H1 (cell line): Measurements from ENCODE around the gene JPH3. TPM values are rescaled to one million over a fixed set of nuclear protein-coding genes. Genes with fewer than 3 reads are reported as not detected.

ENCODE experiments used
- CTCF ChIA-PET: fragments of 300-600 bp; sonication (Branson Sonifier 250); formaldehyde crosslinking; loops from one replicate; lab custom pipeline; 2021; ENCODE audit not compliant: partially characterized antibody; lab: Charles Lee
- POLR2A ChIA-PET: fragments of 300-600 bp; sonication (Branson Sonifier 250); formaldehyde crosslinking; loops from one replicate; lab custom pipeline; 2021; ENCODE audit warnings: inconsistent platforms; ENCODE audit not compliant: partially characterized antibody; lab: Charles Lee
- DNase-seq, 2 experiments: peaks; one replicate each; pipeline versions ENCODE4 v3.0.0 to v3.0.0-alpha.2; 2010 to 2022; ENCODE audit warnings: low spot score in 2 of 2, low read depth in 1 of 2, mixed read lengths in 1 of 2
- FAIRE-seq: peaks from 2 replicates; lab custom pipeline; 2011; peaks lifted over from hg19 to GRCh38; lab: Jason Lieb, UNC
- H2AFZ ChIP-seq: 2 replicates; pipeline ENCODE4 v1.8.1; 2012; ENCODE audit warnings: low read length, inconsistent platforms
- H2AK5ac ChIP-seq: 2 replicates; pipeline ENCODE4 v1.6.1; 2013; ENCODE audit warnings: low read depth, low read length
- H2BK120ac ChIP-seq: replicated peaks from 2 replicates; pipeline ENCODE3; 2013; ENCODE audit warnings: low read depth, low read length, inconsistent platforms
- H2BK12ac ChIP-seq: 2 replicates; pipeline ENCODE4 v1.6.1; 2013; ENCODE audit warnings: low read depth, low read length
- H2BK15ac ChIP-seq: 2 replicates; pipeline ENCODE4 v1.6.1; 2013; ENCODE audit warnings: low read length
- H2BK20ac ChIP-seq: 2 replicates; pipeline ENCODE4 v1.6.1; 2013; ENCODE audit warnings: low read length
- H2BK5ac ChIP-seq: 2 replicates; pipeline ENCODE4 v1.6.1; 2013; ENCODE audit warnings: low read depth, low read length
- H3K14ac ChIP-seq: 2 replicates; pipeline ENCODE4 v1.6.1; 2013; ENCODE audit warnings: inconsistent platforms; ENCODE audit not compliant: insufficient read length
- H3K18ac ChIP-seq: 2 replicates; pipeline ENCODE4 v1.6.1; 2013; ENCODE audit warnings: low read length; ENCODE audit errors: extremely low read depth
- H3K23ac ChIP-seq: 2 replicates; pipeline ENCODE4 v1.6.1; 2013; ENCODE audit warnings: inconsistent platforms; ENCODE audit not compliant: insufficient read length
- H3K23me2 ChIP-seq: 2 replicates; pipeline ENCODE4 v1.6.1; 2013; ENCODE audit warnings: low read depth, low read length
- H3K27ac ChIP-seq: 2 replicates; pipeline ENCODE4 v1.6.1; 2011; ENCODE audit warnings: low read depth, low read length, inconsistent platforms
- H3K27me3 ChIP-seq, 4 experiments: replicated peaks in 1 of 4; 1 replicate in 1 of 4; 2 replicates in 3 of 4; pipeline versions ENCODE4 v1.6.1 to v1.8.1; 2011 to 2013; ENCODE audit warnings: low read length in 3 of 4, mild to moderate bottlenecking in 3 of 4, inconsistent platforms in 2 of 4, mixed read lengths in 2 of 4, moderate library complexity in 1 of 4; ENCODE audit not compliant: control insufficient read depth in 3 of 4, insufficient read depth in 3 of 4; ENCODE audit errors: extremely low read depth in 1 of 4
- H3K36me3 ChIP-seq, 4 experiments: 2 replicates each; pipeline versions ENCODE4 v1.6.1 to v1.8.1; 2011 to 2013; ENCODE audit warnings: mild to moderate bottlenecking in 4 of 4, low read length in 3 of 4, moderate library complexity in 2 of 4, control low read depth in 1 of 4, inconsistent platforms in 1 of 4; ENCODE audit not compliant: insufficient read depth in 4 of 4, control insufficient read depth in 2 of 4
- H3K4ac ChIP-seq: replicated peaks from 2 replicates; pipeline ENCODE3; 2013; ENCODE audit warnings: low read length, low read depth, mixed read lengths, inconsistent platforms; ENCODE audit not compliant: insufficient read length
- H3K4me1 ChIP-seq, 4 experiments: replicated peaks in 1 of 4; 1 replicate in 1 of 4; 2 replicates in 3 of 4; pipeline versions ENCODE4 v1.6.1 to v1.8.1; 2011 to 2013; ENCODE audit warnings: low read length in 3 of 4, inconsistent platforms in 2 of 4, mixed read lengths in 1 of 4; ENCODE audit not compliant: insufficient read depth in 4 of 4, control insufficient read depth in 3 of 4
- H3K4me2 ChIP-seq, 2 experiments: 2 replicates each; pipeline versions ENCODE4 v1.6.1 to v1.8.1; 2011 to 2013; ENCODE audit warnings: low read depth in 2 of 2, low read length in 2 of 2, control low read depth in 1 of 2, inconsistent platforms in 1 of 2, mild to moderate bottlenecking in 1 of 2; ENCODE audit not compliant: insufficient read depth in 1 of 2
- H3K4me3 ChIP-seq, 4 experiments: fragments of 200-600, 300-600 bp in 1 of 4; sonication (generic), shearing (Covaris generic), sonication (Bioruptor Twin) in 1 of 4; 2 replicates each; pipeline versions ENCODE4 v1.5.1 to v1.8.1; 2011 to 2016; ENCODE audit warnings: low read length in 4 of 4, low read depth in 3 of 4, control low read depth in 2 of 4, inconsistent platforms in 2 of 4, mild to moderate bottlenecking in 2 of 4, mixed read lengths in 1 of 4, moderate library complexity in 1 of 4; ENCODE audit not compliant: insufficient read depth in 2 of 4; ENCODE audit errors: extremely low read depth in 1 of 4
- H3K56ac ChIP-seq: replicated peaks from 2 replicates; pipeline ENCODE3; 2013; ENCODE audit warnings: low read depth, mild to moderate bottlenecking, mixed read lengths, low read length, inconsistent platforms; ENCODE audit not compliant: insufficient read length
- H3K79me1 ChIP-seq: 2 replicates; pipeline ENCODE4 v1.6.1; 2013; ENCODE audit warnings: low read depth, low read length, control low read depth
- H3K79me2 ChIP-seq, 2 experiments: 2 replicates each; pipeline versions ENCODE4 v1.6.1 to v1.8.1; 2012 to 2013; ENCODE audit warnings: low read length in 2 of 2, mild to moderate bottlenecking in 2 of 2, inconsistent platforms in 1 of 2; ENCODE audit not compliant: insufficient read depth in 2 of 2, control insufficient read depth in 1 of 2
- H3K9ac ChIP-seq, 4 experiments: replicated peaks in 1 of 4; 1 replicate in 1 of 4; 2 replicates in 3 of 4; pipeline versions ENCODE4 v1.6.1 to v1.8.1; 2011 to 2013; ENCODE audit warnings: low read depth in 3 of 4, low read length in 3 of 4, control low read depth in 2 of 4, mild to moderate bottlenecking in 2 of 4, moderate library complexity in 2 of 4, inconsistent platforms in 1 of 4; ENCODE audit errors: extremely low read depth in 1 of 4
- H3K9me3 ChIP-seq, 2 experiments: 2 replicates each; pipeline versions ENCODE4 v1.6.1 to v1.8.1; 2012 to 2013; ENCODE audit warnings: mild to moderate bottlenecking in 2 of 2, moderate library complexity in 2 of 2, control low read depth in 1 of 2, inconsistent platforms in 1 of 2, low read depth in 1 of 2, low read length in 1 of 2, mixed read lengths in 1 of 2; ENCODE audit not compliant: insufficient read depth in 2 of 2
- H4K20me1 ChIP-seq, 2 experiments: replicated peaks in 1 of 2; 2 replicates each; pipeline versions ENCODE3 to v1.8.1; 2011 to 2013; ENCODE audit warnings: inconsistent platforms in 2 of 2, low read length in 2 of 2, mild to moderate bottlenecking in 1 of 2; ENCODE audit not compliant: insufficient read depth in 2 of 2, control insufficient read depth in 1 of 2
- H4K5ac ChIP-seq: 2 replicates; pipeline ENCODE4 v1.6.1; 2013; ENCODE audit warnings: low read length, low read depth, mixed read lengths, inconsistent platforms; ENCODE audit not compliant: insufficient read length
- H4K8ac ChIP-seq: 2 replicates; pipeline ENCODE4 v1.8.0; 2013; ENCODE audit warnings: mild to moderate bottlenecking, moderate library complexity, low read length, inconsistent platforms; ENCODE audit not compliant: insufficient read depth; ENCODE audit errors: extremely low read depth
- H4K91ac ChIP-seq: replicated peaks from 2 replicates; pipeline ENCODE3; 2013; ENCODE audit warnings: low read length, mixed read lengths, inconsistent platforms; ENCODE audit not compliant: insufficient read length
- ASH2L ChIP-seq: fragments of 200-600, 300-600 bp; sonication (generic); IDR thresholded peaks from one replicate; pipeline ENCODE4 v1.7.1; 2017; ENCODE audit warnings: low read length
- CEBPB ChIP-seq: IDR thresholded peaks from 2 replicates; pipeline ENCODE4 v1.6.1; 2012; ENCODE audit warnings: low read depth, low read length
- GABPA ChIP-seq: IDR thresholded peaks from 2 replicates; pipeline ENCODE4 v1.6.1; 2011; ENCODE audit warnings: mild to moderate bottlenecking, low read length, moderate library complexity, borderline replicate concordance; ENCODE audit not compliant: insufficient read depth
- KDM4A ChIP-seq: IDR thresholded peaks from one replicate; pipeline ENCODE4 v1.7.1; 2012; ENCODE audit warnings: low read depth, mild to moderate bottlenecking, moderate library complexity, low read length, inconsistent platforms; ENCODE audit not compliant: severe bottlenecking
- SRF ChIP-seq: IDR thresholded peaks from 2 replicates; pipeline ENCODE4 v1.6.1; 2011; ENCODE audit warnings: mild to moderate bottlenecking, low read depth, low read length, moderate library complexity
- WGBS, 2 experiments: shearing (Covaris generic) in 1 of 2; methylation state at CpG; one replicate each; pipeline versions ENCODE4 v1.1.6 to v1.1.7; 2013 to 2015; ENCODE audit warnings: low lambda C conversion rate in 2 of 2, mixed read lengths in 2 of 2, inconsistent platforms in 1 of 2, low coverage in 1 of 2, missing lambda C conversion rate in 1 of 2; ENCODE audit not compliant: insufficient replicate concordance in 2 of 2, insufficient coverage in 1 of 2, insufficient read length in 1 of 2; ENCODE audit errors: extremely low coverage in 1 of 2, missing lambda C conversion rate in 1 of 2; 5-methylcytosine and 5-hydroxymethylcytosine counted together
- polyA plus RNA-seq, 7 experiments: library from polyadenylated mRNA; depleted of rRNA in 3 of 7; stranded (reverse) in 5 of 7; unstranded in 2 of 7; fragments of >200 nt in 5 of 7; fragments of 200-250 nt in 2 of 7; gene quantifications; 1 replicate in 5 of 7; 2 replicates in 1 of 7; 4 replicates in 1 of 7; pipeline versions ENCODE4 v1.2.1 to v1.2.3, GENCODE V29; 2011 to 2013; ENCODE audit warnings: missing spikeins in 2 of 7, mixed read lengths in 2 of 7
- total RNA-seq: library from RNA; stranded (reverse); fragmentation: NEBNext Ultra II Directional; extraction: Animal tissue kit (Norgen Biotek cat#: 25700); gene quantifications from 2 replicates; pipeline ENCODE4 v1.2.1, GENCODE V29; 2021

Gene JPH3
- total and polyA plus RNA-seq, 2 of the 8 experiments (the other 6 are each of a cell fraction or from before 2014, with no cell fraction given) = 10.3 to 28.3 TPM

DNA sequence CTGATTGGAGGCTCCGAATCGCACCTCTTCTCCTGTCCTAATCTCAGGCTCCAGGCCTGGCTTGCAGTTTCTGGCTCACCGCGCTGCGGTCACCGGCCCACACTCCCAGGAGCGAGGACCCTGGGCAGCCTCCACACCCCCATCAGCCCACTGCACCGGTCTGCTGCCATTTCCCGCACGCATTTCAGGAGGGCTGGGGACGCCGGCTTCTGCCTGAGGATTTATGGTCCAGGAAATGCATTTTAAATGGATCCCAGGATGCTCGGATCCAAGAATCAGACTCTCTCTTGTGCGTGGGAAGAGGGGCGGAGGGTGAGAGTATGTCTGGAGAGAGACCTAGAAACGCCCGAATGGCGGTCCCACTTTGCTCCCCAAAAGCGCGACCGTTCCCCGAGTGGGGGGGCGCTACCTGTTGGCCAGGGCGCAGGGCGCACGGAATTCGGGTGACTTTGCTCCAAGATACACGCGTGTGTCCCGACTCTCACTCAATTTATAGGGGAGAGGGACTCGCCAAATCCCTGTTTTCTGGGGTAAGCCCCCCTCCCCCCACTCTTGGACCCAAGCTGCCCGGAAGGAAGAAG, 817 bp upstream of the JPH3 start:
- peaks cover 25% of the 10 kb centered on the region for H3K23me2 ChIP-seq
- H3K9ac ChIP-seq = peak overlapping the region in 3 of 4 experiments; percentile 9 to 42 (median 29); a peak in 5 of 7 replicates
- H2BK20ac ChIP-seq = no peak overlapping the region
- H4K20me1 ChIP-seq = peaks cover 14 to 23% of the 10 kb centered on the region in 2 experiments
- 9% methylated on average over 32 of the region's 32 CpGs; no CpG with 5 or more reads in 1 of the 2 experiments for WGBS, 2 experiments
- H3K79me2 ChIP-seq = peaks cover 0 to 14% of the 10 kb centered on the region in 2 experiments; a peak in 2 of 4 replicates
- no peak overlapping the region for H3K23ac ChIP-seq
- peak overlapping the region; percentile 66; the same call in 1 of the 2 replicates for H2BK5ac ChIP-seq
- H3K4me2 ChIP-seq = peak overlapping the region; percentile 86 to 87
- peak overlapping the region; percentile 83 for H3K18ac ChIP-seq
- H2AK5ac ChIP-seq = no peak overlapping the region
- FAIRE-seq = no peak
- H3K14ac ChIP-seq = no peak overlapping the region
- H4K5ac ChIP-seq = peak overlapping the region; percentile 18
- peaks cover 5% of the 10 kb centered on the region; the same call in 1 of the 2 replicates for H3K79me1 ChIP-seq
- DNase-seq = no peak
- no peak overlapping the region for H3K27ac ChIP-seq
- no peak overlapping the region; the same call in 1 of the 2 replicates for H2AFZ ChIP-seq
- peak overlapping the region; percentile 51; the same call in 1 of the 2 replicates for H4K8ac ChIP-seq
- peak overlapping the region; percentile 34 for H2BK120ac ChIP-seq
- H3K4me3 ChIP-seq = peak overlapping the region; percentile 56 to 87 (median 77)
- H3K36me3 ChIP-seq = no peaks in the 10 kb centered on the region
- H3K9me3 ChIP-seq = no peaks in the 10 kb centered on the region
- H3K56ac ChIP-seq = no peak overlapping the region
- peak overlapping the region; percentile 80 for H3K4ac ChIP-seq
- H2BK12ac ChIP-seq = peak overlapping the region; percentile 60; the same call in 1 of the 2 replicates
- H4K91ac ChIP-seq = peak overlapping the region; percentile 76
- H3K27me3 ChIP-seq = peaks cover 0 to 9% (median 3%) of the 10 kb centered on the region in 4 experiments; a peak in 5 of 7 replicates
- ChIA-PET POLR2A (interaction anchor here (0.8 to 2.0 kb wide), 4 partner anchors 11 to 34 kb away, joined by 3 to 5 read pairs (median 4); no protein-coding TSS in a partner anchor), CTCF (interaction anchor here (0.6 to 4.2 kb wide), 6 partner anchors 13 to 961 kb away, joined by 3 to 29 read pairs (median 3); no protein-coding TSS in a partner anchor)
- H2BK15ac ChIP-seq = peak overlapping the region; percentile 81; the same call in 1 of the 2 replicates
- H3K4me1 ChIP-seq = peaks cover 0 to 9% (median 6%) of the 10 kb centered on the region in 4 experiments; a peak in 5 of 7 replicates
- peak; percentile 49 for TF ChIP-seq KDM4A
- no peak for TF ChIP-seq SRF
- TF ChIP-seq CEBPB = no peak
- TF ChIP-seq GABPA = no peak
- peak; percentile 70 for TF ChIP-seq ASH2L
- TF ChIP-seq, all 59 proteins: peak for 2
